ENCODE measurements around the gene TUBA4A. TPM values are rescaled to one million over a fixed set of nuclear protein-coding genes. Genes with fewer than 3 reads are reported as not detected.
A peak's percentile ranks its signal among the peaks of the same experiment; 100 is the strongest.

The TUBA4A gene
- total RNA-seq, 2 donors from 2014 or later = 20.4 to 84.6 TPM

- no peak overlapping the region for H3K27ac ChIP-seq
- H3K9me3 ChIP-seq = no peaks in the 10 kb centered on the region
- H3K27me3 ChIP-seq (replicated peaks; ENCODE audit: insufficient read depth) = no peaks in the 10 kb centered on the region
- ATAC-seq (ENCODE audit: insufficient number of reproducible peaks, low FRiP score, low read depth) = no peak
- H3K4me3 ChIP-seq = no peak overlapping the region
- TF ChIP-seq, protein P1, sequence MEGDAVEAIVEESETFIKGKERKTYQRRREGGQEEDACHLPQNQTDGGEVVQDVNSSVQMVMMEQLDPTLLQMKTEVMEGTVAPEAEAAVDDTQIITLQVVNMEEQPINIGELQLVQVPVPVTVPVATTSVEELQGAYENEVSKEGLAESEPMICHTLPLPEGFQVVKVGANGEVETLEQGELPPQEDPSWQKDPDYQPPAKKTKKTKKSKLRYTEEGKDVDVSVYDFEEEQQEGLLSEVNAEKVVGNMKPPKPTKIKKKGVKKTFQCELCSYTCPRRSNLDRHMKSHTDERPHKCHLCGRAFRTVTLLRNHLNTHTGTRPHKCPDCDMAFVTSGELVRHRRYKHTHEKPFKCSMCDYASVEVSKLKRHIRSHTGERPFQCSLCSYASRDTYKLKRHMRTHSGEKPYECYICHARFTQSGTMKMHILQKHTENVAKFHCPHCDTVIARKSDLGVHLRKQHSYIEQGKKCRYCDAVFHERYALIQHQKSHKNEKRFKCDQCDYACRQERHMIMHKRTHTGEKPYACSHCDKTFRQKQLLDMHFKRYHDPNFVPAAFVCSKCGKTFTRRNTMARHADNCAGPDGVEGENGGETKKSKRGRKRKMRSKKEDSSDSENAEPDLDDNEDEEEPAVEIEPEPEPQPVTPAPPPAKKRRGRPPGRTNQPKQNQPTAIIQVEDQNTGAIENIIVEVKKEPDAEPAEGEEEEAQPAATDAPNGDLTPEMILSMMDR (IDR thresholded peaks at IDR 0.05) = no peak
- no peak for DNase-seq (ENCODE audit: low spot score)
- H3K36me3 ChIP-seq = no peaks in the 10 kb centered on the region
- H3K4me1 ChIP-seq (ENCODE audit: control insufficient read depth in 1 of 2, low read depth in 2 of 2) = peaks cover 3 to 17% of the 10 kb centered on the region in 2 donors
These were observed 44.2 kb upstream of the TUBA4A start for GRCh38 chr2:219297766-219298456.

DNA sequence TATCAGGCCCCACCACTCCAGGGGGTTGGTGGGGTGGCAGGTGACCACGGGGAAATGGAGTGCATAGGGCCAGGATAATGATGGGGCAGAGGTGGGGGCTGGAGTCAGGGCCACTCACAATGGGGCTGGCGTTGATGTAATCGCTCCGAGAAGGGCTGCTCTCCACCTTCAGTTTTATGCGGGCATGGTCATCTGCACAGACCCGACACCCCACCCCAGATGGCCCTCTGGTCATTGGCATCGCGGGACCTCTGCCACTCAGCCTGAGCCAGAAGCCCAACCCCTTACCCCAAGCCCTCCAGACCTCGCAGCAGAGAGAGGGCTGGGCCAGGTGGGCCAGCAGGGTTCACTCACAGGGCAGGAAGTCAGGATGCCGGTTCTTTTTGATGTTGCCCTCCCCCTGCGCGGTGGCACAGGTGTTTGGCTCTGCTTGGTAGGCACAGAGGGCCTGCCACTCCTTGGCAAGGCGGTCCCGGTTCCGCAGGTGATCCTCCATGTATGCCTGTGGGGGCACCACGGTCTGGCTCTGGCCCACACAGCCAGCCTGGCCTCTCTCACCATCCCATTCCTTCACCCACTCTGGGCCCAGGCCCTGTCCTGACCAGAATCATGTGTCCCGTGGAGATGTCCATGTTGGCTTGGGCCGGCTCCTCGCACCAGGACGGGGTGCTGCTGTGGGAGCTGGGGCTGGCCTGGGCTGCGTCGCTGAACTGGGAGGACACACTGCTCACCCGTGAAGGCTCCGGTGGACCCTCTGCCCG lies 43.1 kb upstream of the TUBA4A start:
- TF ChIP-seq, protein P1 (IDR thresholded peaks at IDR 0.05) = no peak

DNA sequence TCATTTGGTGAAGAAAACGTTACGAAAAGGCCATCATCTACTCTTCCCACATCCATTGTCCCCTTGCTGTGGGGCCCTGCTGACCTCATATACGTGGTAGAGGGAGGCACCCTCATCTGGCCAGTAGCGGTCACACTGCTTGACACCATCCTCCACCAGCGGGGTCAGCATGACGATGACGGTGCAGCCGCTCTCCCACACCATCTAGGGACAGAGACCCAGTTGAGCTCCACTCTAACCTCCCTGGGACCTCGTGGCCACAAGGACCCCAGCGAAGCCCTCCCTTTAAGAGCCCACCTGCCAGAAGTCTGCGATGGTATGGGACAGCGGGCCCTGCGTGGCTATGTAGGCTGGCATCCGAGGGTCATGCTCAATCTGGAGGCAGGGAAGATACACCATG lies 42.4 kb upstream of the TUBA4A start:
- DNase-seq (ENCODE audit: low spot score) (no peak), ATAC-seq (ENCODE audit: insufficient number of reproducible peaks, low FRiP score, low read depth) (no peak)
- Histone ChIP-seq H3K27ac (no peak overlapping the region), H3K4me3 (no peak overlapping the region), H3K27me3 (replicated peaks; ENCODE audit: insufficient read depth) (no peaks in the 10 kb centered on the region), H3K9me3 (no peaks in the 10 kb centered on the region), H3K36me3 (no peaks in the 10 kb centered on the region), H3K4me1 (ENCODE audit: control insufficient read depth in 1 of 2, low read depth in 2 of 2) (peaks cover 3 to 17% of the 10 kb centered on the region in 2 donors)
- TF ChIP-seq, protein P1 (IDR thresholded peaks at IDR 0.05) = no peak

More for the DNA sequence above, 43.1 kb upstream of the TUBA4A start:
- Histone ChIP-seq H3K27ac (no peak overlapping the region), H3K4me3 (no peak overlapping the region), H3K36me3 (no peaks in the 10 kb centered on the region), H3K27me3 (replicated peaks; ENCODE audit: insufficient read depth) (no peaks in the 10 kb centered on the region), H3K4me1 (ENCODE audit: control insufficient read depth in 1 of 2, low read depth in 2 of 2) (peaks cover 3 to 17% of the 10 kb centered on the region in 2 donors), H3K9me3 (no peaks in the 10 kb centered on the region)
- ATAC-seq (ENCODE audit: insufficient number of reproducible peaks, low FRiP score, low read depth) (no peak), DNase-seq (ENCODE audit: low spot score) (no peak)

DNA sequence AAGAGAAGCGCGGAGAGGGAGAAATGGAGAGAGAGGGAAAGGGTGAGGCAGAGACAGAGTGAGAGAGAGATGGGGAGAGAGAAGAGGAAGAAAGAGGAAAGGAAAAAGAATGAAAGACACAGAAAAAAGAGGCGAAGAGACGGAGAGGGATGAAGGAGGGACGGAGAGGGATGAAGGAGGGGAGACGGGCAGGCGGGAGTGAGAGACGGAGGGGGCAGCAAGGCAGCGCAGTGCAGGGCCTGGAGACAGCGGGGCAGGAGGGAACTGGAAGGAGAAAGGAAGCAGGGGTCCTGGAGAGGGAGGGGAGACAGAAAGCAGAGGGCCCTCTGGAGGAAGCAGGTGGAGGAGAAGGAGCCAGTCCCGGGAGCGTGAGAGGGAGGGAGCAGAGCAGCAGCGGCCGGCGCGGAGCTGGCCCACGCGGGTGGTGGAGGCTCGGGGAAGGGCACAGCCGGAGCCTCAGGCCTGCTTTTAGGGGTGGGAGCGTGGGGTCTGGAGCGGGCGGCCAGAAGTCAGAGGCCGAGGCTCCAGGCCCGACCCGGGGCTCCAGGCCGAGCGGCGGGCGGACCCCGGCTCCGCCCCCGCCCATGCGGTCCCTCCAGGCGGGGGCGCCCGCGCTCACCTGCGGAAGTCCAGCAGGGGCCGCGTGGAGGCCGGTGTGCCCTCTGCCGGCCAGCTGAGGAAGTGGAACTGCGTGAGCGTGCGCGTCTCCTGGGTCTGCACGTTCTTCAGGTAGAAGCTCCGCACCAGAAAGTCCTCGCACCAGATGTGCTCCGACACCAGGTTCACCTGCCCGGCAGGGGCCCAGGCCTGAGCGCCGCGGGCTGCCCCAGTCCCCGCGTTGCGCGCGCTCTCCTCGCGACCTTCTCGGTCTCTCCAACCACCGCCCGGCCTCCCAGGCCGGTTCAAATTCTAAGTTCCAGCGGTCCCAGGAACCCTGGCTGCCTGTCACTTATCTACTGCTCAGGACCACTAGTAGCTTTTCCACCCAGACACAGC lies 40.9 kb upstream of the TUBA4A start:
- TF ChIP-seq, protein P1 (IDR thresholded peaks at IDR 0.05) = peak; percentile 100
- DNase-seq (ENCODE audit: low spot score) (no peak), ATAC-seq (ENCODE audit: insufficient number of reproducible peaks, low FRiP score, low read depth) (peak; percentile 65)
- peak overlapping the region; percentile 79 for H3K4me3 ChIP-seq
- peaks cover 8 to 24% of the 10 kb centered on the region in 2 donors for H3K4me1 ChIP-seq (ENCODE audit: control insufficient read depth in 1 of 2, low read depth in 2 of 2)
- H3K27ac ChIP-seq = peak overlapping the region; percentile 57 to 81
- no peaks in the 10 kb centered on the region for H3K9me3 ChIP-seq
- no peaks in the 10 kb centered on the region for H3K36me3 ChIP-seq
- no peaks in the 10 kb centered on the region for H3K27me3 ChIP-seq (replicated peaks; ENCODE audit: insufficient read depth)
